Activated T-cell treated with anti-CD3 and anti-CD28 coated beads, Interleukin-2, amount 50 U/mL, for 1 hour (primary cell): ENCODE results near the gene ACOXL.
"Not testable (repeated sequence)": the region's sequence is repeated elsewhere in the genome, so short reads cannot be mapped to it uniquely, and the experiment has no call there.

Experiments
- DNase-seq: peaks from one replicate; pipeline ENCODE4 v3.0.0-alpha.2; 2020

Gene ACOXL

GRCh38 chr2:110836671-110837070, 104.3 kb downstream of the ACOXL start:
- DNase-seq: no peak

- no peak for DNase-seq
These were observed 105.4 kb downstream of the ACOXL start for GRCh38 chr2:110837446-110838409.

GRCh38 chr2:110838657-110839384, 106.4 kb downstream of the ACOXL start:
- no peak for DNase-seq

GRCh38 chr2:110840508-110840907, 108.1 kb downstream of the ACOXL start:
- no peak for DNase-seq

GRCh38 chr2:110842048-110842447, 109.7 kb downstream of the ACOXL start:
- no peak for DNase-seq

- DNase-seq: no peak
These were observed 111.1 kb downstream of the ACOXL start for GRCh38 chr2:110843496-110843895.

GRCh38 chr2:110843959-110844510, 111.7 kb downstream of the ACOXL start:
- DNase-seq: no peak

GRCh38 chr2:110847651-110848050, 115.3 kb downstream of the ACOXL start:
- DNase-seq: no peak

GRCh38 chr2:110848071-110848470, 115.7 kb downstream of the ACOXL start:
- DNase-seq: no peak

GRCh38 chr2:110848519-110849030, 116.2 kb downstream of the ACOXL start:
- DNase-seq: no peak

- no peak for DNase-seq
These were observed 119.2 kb downstream of the ACOXL start for GRCh38 chr2:110851531-110851930.

GRCh38 chr2:110852051-110852450, 119.7 kb downstream of the ACOXL start:
- DNase-seq: no peak

GRCh38 chr2:110852541-110853263, 120.3 kb downstream of the ACOXL start:
- peak; percentile 46 for DNase-seq

GRCh38 chr2:110853516-110853915, 121.1 kb downstream of the ACOXL start:
- DNase-seq: peak; percentile 47

- no peak for DNase-seq
These were observed 121.6 kb downstream of the ACOXL start for GRCh38 chr2:110853948-110854347.

GRCh38 chr2:110854355-110855081, 122.1 kb downstream of the ACOXL start:
- no peak for DNase-seq

- DNase-seq: not testable (repeated sequence)
These were observed 123.5 kb downstream of the ACOXL start for GRCh38 chr2:110855841-110856240.

- DNase-seq: peak; percentile 45
These were observed 125.9 kb downstream of the ACOXL start for GRCh38 chr2:110858135-110858725.

GRCh38 chr2:110858993-110859701, 126.8 kb downstream of the ACOXL start:
- no peak for DNase-seq

- DNase-seq: no peak
These were observed 128.3 kb downstream of the ACOXL start for GRCh38 chr2:110860630-110861029.
